ENCODE results near the gene NAT14.
A peak's percentile ranks its signal among the peaks of the same experiment; 100 is the strongest.
"Not testable (repeated sequence)": the region's sequence is repeated elsewhere in the genome, so short reads cannot be mapped to it uniquely, and the experiment has no call there.

NAT14 gene

GRCh38 chr19:55484593-55485438 is at the start of gene NAT14:
Gene NAT14 (plus strand): TSS chr19:55485188. CDS start chr19:55485709, 521 bp downstream.
- peak; percentile 73 for DNase-seq

- no peak for DNase-seq
These were observed 48.1 kb upstream of the NAT14 start for GRCh38 chr19:55436847-55437246.

GRCh38 chr19:55437410-55437809 is 47.6 kb upstream of the NAT14 start:
- no peak for DNase-seq

- DNase-seq, result no peak
These were observed 45.9 kb upstream of the NAT14 start for GRCh38 chr19:55439052-55439451.

GRCh38 chr19:55440411-55441105 is 44.4 kb upstream of the NAT14 start:
- no peak for DNase-seq

- no peak for DNase-seq
These were observed 43.7 kb upstream of the NAT14 start for GRCh38 chr19:55441319-55441691.

- peak; percentile 58 for DNase-seq
These were observed 43.2 kb upstream of the NAT14 start for GRCh38 chr19:55441692-55442321.

GRCh38 chr19:55442372-55442961 is 42.5 kb upstream of the NAT14 start:
- peak; percentile 35 for DNase-seq

GRCh38 chr19:55443045-55443823 is 41.8 kb upstream of the NAT14 start, which contains the start of gene SHISA7:
Gene SHISA7 (minus strand): TSS chr19:55443300. CDS start chr19:55442863, 437 bp downstream.
- peak; percentile 41 for DNase-seq

GRCh38 chr19:55443824-55444480 is 41.0 kb upstream of the NAT14 start:
- no peak for DNase-seq

GRCh38 chr19:55444646-55445045 is 40.3 kb upstream of the NAT14 start:
- DNase-seq, result no peak

- no peak for DNase-seq
These were observed 38.9 kb upstream of the NAT14 start for GRCh38 chr19:55446060-55446459.

GRCh38 chr19:55447421-55448174 is 37.4 kb upstream of the NAT14 start:
- peak; percentile 79 for DNase-seq

GRCh38 chr19:55448175-55448490 is 36.9 kb upstream of the NAT14 start:
- DNase-seq, result not testable (repeated sequence)

GRCh38 chr19:55449469-55449868 is 35.5 kb upstream of the NAT14 start:
- DNase-seq, result no peak

- no peak for DNase-seq
These were observed 33.6 kb upstream of the NAT14 start for GRCh38 chr19:55451163-55451964.

GRCh38 chr19:55451965-55452748 is 32.8 kb upstream of the NAT14 start:
- peak; percentile 67 for DNase-seq

GRCh38 chr19:55452749-55453346 is 32.1 kb upstream of the NAT14 start:
- peak; percentile 90 for DNase-seq

Measured in COR-L47 (cell line).